ENCODE data around the gene ROCK2. TPM values are rescaled to one million over a fixed set of nuclear protein-coding genes. Genes with fewer than 3 reads are reported as not detected.

Gene ROCK2
- total and polyA plus RNA-seq, 2 of the 13 experiments (the other 11 are each of a cell fraction or from before 2014, with no cell fraction given) = 38.1 to 119 TPM

GRCh38 chr2:11370377-11371091, 26.1 kb upstream of the ROCK2 start (continued):
- TF ChIP-seq, protein P1, sequence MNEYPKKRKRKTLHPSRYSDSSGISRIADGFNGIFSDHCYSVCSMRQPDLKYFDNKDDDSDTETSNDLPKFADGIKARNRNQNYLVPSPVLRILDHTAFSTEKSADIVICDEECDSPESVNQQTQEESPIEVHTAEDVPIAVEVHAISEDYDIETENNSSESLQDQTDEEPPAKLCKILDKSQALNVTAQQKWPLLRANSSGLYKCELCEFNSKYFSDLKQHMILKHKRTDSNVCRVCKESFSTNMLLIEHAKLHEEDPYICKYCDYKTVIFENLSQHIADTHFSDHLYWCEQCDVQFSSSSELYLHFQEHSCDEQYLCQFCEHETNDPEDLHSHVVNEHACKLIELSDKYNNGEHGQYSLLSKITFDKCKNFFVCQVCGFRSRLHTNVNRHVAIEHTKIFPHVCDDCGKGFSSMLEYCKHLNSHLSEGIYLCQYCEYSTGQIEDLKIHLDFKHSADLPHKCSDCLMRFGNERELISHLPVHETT (CRISPR knock-in tag; conservative IDR thresholded peaks at IDR 0.05) = peak; percentile 77
- TF ChIP-seq GFI1 (CRISPR knock-in tag; IDR thresholded peaks at IDR 0.05; ENCODE audit: borderline replicate concordance) = no peak; the same call in none of the 2 replicates
- TF ChIP-seq SMAD3 (CRISPR knock-in tag; IDR thresholded peaks at IDR 0.05) = peak; percentile 94
- peak; percentile 43; the same call in 1 of the 2 replicates for TF ChIP-seq JUND (CRISPR knock-in tag; IDR thresholded peaks at IDR 0.05)
- peak; percentile 73; the same call in 1 of the 2 replicates for TF ChIP-seq ZNF543 (CRISPR knock-in tag; IDR thresholded peaks at IDR 0.05)
- TF ChIP-seq ZNF121 (CRISPR knock-in tag; IDR thresholded peaks at IDR 0.05) = peak; percentile 96
- TF ChIP-seq, protein P2, sequence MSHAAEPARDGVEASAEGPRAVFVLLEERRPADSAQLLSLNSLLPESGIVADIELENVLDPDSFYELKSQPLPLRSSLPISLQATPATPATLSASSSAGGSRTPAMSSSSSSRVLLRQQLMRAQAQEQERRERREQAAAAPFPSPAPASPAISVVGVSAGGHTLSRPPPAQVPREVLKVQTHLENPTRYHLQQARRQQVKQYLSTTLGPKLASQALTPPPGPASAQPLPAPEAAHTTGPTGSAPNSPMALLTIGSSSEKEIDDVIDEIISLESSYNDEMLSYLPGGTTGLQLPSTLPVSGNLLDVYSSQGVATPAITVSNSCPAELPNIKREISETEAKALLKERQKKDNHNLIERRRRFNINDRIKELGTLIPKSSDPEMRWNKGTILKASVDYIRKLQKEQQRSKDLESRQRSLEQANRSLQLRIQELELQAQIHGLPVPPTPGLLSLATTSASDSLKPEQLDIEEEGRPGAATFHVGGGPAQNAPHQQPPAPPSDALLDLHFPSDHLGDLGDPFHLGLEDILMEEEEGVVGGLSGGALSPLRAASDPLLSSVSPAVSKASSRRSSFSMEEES (CRISPR knock-in tag; IDR thresholded peaks at IDR 0.05) = peak; percentile 98
- TF ChIP-seq REXO4 (CRISPR knock-in tag; IDR thresholded peaks at IDR 0.05; ENCODE audit: borderline replicate concordance) = no peak; the same call in 1 of the 2 replicates
- no peak for TF ChIP-seq BATF2 (CRISPR knock-in tag; IDR thresholded peaks at IDR 0.05)
- TF ChIP-seq CENPT (CRISPR knock-in tag; IDR thresholded peaks at IDR 0.05; ENCODE audit: low read depth) = peak; percentile 69; the same call in 1 of the 2 replicates
- peak; percentile 71; the same call in 1 of the 2 replicates for TF ChIP-seq ZNF547 (CRISPR knock-in tag; IDR thresholded peaks at IDR 0.05)
- TF ChIP-seq ZBTB34 (CRISPR knock-in tag; IDR thresholded peaks at IDR 0.05) = peak; percentile 94
- TF ChIP-seq STAT5B (CRISPR knock-in tag; IDR thresholded peaks at IDR 0.05) = no peak
- peak; percentile 79; the same call in 1 of the 2 replicates for TF ChIP-seq CBX5 (CRISPR knock-in tag; IDR thresholded peaks at IDR 0.05; ENCODE audit: borderline replicate concordance)
- TF ChIP-seq, protein P3, sequence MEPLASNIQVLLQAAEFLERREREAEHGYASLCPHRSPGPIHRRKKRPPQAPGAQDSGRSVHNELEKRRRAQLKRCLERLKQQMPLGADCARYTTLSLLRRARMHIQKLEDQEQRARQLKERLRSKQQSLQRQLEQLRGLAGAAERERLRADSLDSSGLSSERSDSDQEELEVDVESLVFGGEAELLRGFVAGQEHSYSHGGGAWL (CRISPR knock-in tag; IDR thresholded peaks at IDR 0.05) = peak; percentile 93
- TF ChIP-seq GZF1 (CRISPR knock-in tag; IDR thresholded peaks at IDR 0.05) = peak; percentile 88; the same call in 1 of the 2 replicates
- TF ChIP-seq ZIK1 (CRISPR knock-in tag; IDR thresholded peaks at IDR 0.05; ENCODE audit: borderline replicate concordance, low read depth) = no peak
- no peak; the same call in 1 of the 2 replicates for TF ChIP-seq SMAD9 (CRISPR knock-in tag; IDR thresholded peaks at IDR 0.05)
- 0 out of 2 replicates have a peak, but pooled peaks have one; percentile 19 for TF ChIP-seq ZNF224 (CRISPR knock-in tag; IDR thresholded peaks at IDR 0.05)
- TF ChIP-seq ZSCAN31 (CRISPR knock-in tag; IDR thresholded peaks at IDR 0.05; ENCODE audit: low read depth) = peak; percentile 85
- TF ChIP-seq MIXL1 (CRISPR knock-in tag; IDR thresholded peaks at IDR 0.05) = no peak
- TF ChIP-seq ZNF788 (CRISPR knock-in tag; IDR thresholded peaks at IDR 0.05; ENCODE audit: borderline replicate concordance) = no peak; the same call in 1 of the 2 replicates
- peak; percentile 77 to 88 for TF ChIP-seq NR2F1 (CRISPR knock-in tag; IDR thresholded peaks at IDR 0.05)

Measured in HepG2 (cell line).